ENCODE measurements around the gene COQ5. TPM values are rescaled to one million over a fixed set of nuclear protein-coding genes. Genes with fewer than 3 reads are reported as not detected.

COQ5 gene
- total RNA-seq, 4 donors from 2014 or later = 16.5 to 19.2 (median 18.3) TPM

- H3K4me3 ChIP-seq (ENCODE audit: low read depth, poor library complexity, severe bottlenecking) = peak within 1 kb of the TSS; percentile 86
- TF ChIP-seq POLR2A (IDR thresholded peaks at IDR 0.05) (peak in 1 of 2 donors; percentile 21), CTCF (IDR thresholded peaks at IDR 0.05) (peak in 1 of 3 donors; percentile 69)
- intact Hi-C loops (cut with DNase I; ENCODE audit: low total_unique reads) = no loop called here
- DNase-seq (ENCODE audit: low spot score in 2 of 2) = peak; percentile 91 to 98
- 1% methylated on average over 15 to 22 of the region's 88 CpGs for WGBS, 2 donors
Measured at GRCh38 chr12:120469450-120470149, 59.4 kb downstream of the COQ5 start, which contains the start of gene SRSF9. Gene SRSF9, minus strand, starts transcription at chr12:120469748. Its CDS starts 139 bp downstream, at chr12:120469609.

GRCh38 chr12:120468821-120469449, 60.0 kb downstream of the COQ5 start:
- WGBS, 2 donors = 0 to 2% methylated on average over 32 to 49 of the region's 57 CpGs
- no peak for TF ChIP-seq POLR2A (IDR thresholded peaks at IDR 0.05)
- TF ChIP-seq CTCF (IDR thresholded peaks at IDR 0.05) = no peak
- intact Hi-C loops (cut with DNase I; ENCODE audit: low total_unique reads) = no loop called here
- H3K4me3 ChIP-seq (ENCODE audit: low read depth, poor library complexity, severe bottlenecking) = peak overlapping the region; percentile 86
- peak in 1 of 2 donors; percentile 88 for DNase-seq (ENCODE audit: low spot score in 2 of 2)

GRCh38 chr12:120468325-120468820, 60.6 kb downstream of the COQ5 start:
- 2 to 9% methylated on average over 9 to 23 of the region's 23 CpGs for WGBS, 2 donors
- intact Hi-C loops (cut with DNase I; ENCODE audit: low total_unique reads) = no loop called here
- peak in 1 of 2 donors; percentile 84 for DNase-seq (ENCODE audit: low spot score in 2 of 2)
- peak overlapping the region; percentile 86 for H3K4me3 ChIP-seq (ENCODE audit: low read depth, poor library complexity, severe bottlenecking)
- no peak for TF ChIP-seq POLR2A (IDR thresholded peaks at IDR 0.05)
- TF ChIP-seq CTCF (IDR thresholded peaks at IDR 0.05) = no peak

GRCh38 chr12:120467439-120467838, 61.5 kb downstream of the COQ5 start:
- no peak overlapping the region for H3K4me3 ChIP-seq (ENCODE audit: low read depth, poor library complexity, severe bottlenecking)

More at GRCh38 chr12:120467439-120467838, 61.5 kb downstream of the COQ5 start:
- no peak for DNase-seq (ENCODE audit: low spot score in 2 of 2)
- intact Hi-C loops (cut with DNase I; ENCODE audit: low total_unique reads) = no loop called here
- 90% methylated on average over 6 of the region's 6 CpGs for WGBS, 2 donors
- no peak for TF ChIP-seq CTCF (IDR thresholded peaks at IDR 0.05)
- TF ChIP-seq POLR2A (IDR thresholded peaks at IDR 0.05) = no peak

Data from lower leg skin (tissue), 4 donors.